Erythroblast (primary cell): ENCODE results near the gene KIF17.

Source experiments
- DNase-seq, 2 experiments: peaks; one replicate each; lab custom pipeline; 2025; lab: John Stamatoyannopoulos, UW
- GATA1 ChIP-seq: IDR thresholded peaks from 2 replicates; pipeline ENCODE4 v1.6.1; 2011; ENCODE audit warnings: low read depth, mild to moderate bottlenecking, control low read depth, low read length, moderate library complexity
- POLR2A ChIP-seq: IDR thresholded peaks from 2 replicates; pipeline ENCODE4 v1.6.1; 2011; ENCODE audit warnings: mild to moderate bottlenecking, low read length

Gene KIF17

DNA sequence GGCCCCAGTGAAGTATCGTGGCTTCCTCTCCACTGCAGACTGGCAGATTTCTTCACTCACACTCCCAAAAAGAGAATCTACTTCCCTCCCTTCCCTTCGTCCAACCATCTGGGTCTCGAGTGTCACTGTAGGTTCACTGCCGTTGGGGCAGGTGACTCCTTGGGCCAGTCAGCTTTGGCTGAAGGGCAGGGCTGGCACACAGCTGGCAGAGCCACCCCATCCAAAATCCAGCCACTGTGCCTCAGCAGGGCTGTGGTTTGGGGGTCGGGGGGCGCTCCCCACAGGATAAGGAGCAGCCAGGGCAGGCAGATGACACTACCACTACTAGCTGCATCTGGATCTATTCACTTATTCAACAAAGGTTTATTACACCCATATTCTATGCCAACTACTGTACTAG lies 74.7 kb downstream of the KIF17 start:
- no peak for TF ChIP-seq POLR2A
- TF ChIP-seq GATA1, result no peak
- DNase-seq, result no peak

DNA sequence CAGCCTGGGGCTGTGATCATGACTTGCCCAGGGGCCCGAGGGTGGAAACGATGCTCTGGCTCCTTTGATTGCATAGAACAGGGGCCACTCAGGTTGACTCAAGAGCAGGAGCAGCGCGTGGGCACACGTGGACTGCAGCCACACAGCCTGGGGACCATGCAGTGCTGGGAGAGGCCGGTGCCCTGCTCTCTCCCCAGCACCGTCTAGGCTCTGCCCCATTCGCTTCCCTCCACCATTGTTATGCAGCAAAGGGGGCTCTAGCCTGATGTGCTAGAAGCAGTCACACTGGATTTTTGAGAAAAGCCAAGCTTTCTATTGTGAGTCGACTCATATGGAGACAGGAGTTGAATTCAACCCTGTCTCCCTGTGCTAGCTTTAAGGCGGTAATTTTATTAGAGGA lies 75.8 kb downstream of the KIF17 start:
- DNase-seq, result no peak
- no peak for TF ChIP-seq GATA1
- no peak for TF ChIP-seq POLR2A

DNA sequence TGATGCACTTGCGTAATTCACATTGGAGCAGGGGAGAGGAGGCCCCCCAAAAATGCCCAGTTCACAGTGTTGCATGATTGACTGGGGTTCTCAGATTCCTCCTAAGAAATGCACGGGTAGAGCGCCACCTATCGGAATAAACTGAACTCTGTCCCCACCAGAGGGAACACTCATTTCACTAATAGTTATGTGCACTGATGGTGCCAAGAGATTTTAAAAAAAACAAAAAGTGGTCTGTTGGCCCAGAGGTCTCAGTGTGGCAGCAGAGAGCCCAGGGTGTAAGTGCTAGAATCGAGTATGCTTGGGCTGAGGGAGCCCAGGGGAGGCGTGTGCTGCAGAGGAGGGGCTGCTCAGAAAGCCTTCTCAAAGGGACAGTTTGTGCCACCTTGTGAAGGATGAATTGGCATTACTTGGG lies 77.6 kb downstream of the KIF17 start:
- DNase-seq, result peak; percentile 66 to 80
- TF ChIP-seq GATA1 (no peak), POLR2A (no peak)

DNA sequence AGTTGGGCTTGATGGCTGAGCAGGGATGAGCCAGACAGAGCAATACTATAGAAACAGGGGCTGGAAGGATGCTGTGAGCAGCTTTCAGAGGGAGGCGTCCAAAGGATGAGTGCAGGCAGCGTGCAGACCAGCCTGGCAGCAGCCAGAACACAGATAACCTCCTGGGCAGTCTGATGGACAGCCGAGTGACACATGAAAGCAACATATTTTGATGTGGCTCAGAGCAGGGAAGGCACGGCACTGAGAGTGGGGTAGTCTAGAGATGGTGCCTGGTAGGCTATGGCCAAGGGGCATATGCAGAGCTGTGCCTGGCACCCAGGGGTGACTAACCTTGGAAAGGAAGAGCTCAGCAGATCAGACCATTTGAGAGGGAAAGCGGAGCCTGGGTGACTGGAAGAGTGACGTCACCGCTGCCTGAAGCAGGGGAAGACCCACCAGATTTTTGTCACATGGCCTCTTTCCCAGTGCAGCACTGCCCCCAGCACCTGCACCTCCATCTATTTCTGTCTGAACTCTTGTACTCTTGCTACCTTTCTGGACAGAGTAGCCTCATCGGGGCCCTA lies 80.9 kb downstream of the KIF17 start:
- DNase-seq, result no peak
- no peak for TF ChIP-seq GATA1
- TF ChIP-seq POLR2A, result no peak

DNA sequence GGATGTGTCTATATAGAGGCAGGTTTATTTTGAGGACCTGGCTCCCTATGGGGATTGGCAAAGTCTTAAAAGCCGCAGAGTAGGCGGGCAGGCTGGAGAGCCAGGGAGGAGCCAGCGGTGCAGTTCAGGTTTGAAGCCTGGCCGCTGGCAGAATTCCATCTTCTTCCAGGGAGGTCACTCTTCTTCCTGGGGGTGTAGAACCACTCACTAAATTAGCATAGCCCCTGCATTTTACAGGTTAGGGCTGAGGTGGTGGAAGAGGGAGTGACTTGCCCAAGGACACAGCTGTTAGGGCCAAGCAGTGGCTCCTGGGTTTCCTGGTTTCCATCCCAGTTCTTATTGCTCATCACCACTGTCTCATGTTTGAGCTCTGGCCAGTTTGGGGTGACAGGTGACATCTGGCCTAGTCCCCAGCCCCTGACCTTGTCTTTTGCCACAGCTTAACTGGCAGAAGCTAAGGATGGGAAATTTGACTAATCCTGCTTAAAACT lies 83.2 kb downstream of the KIF17 start:
- DNase-seq, result peak; percentile 46 to 56
- TF ChIP-seq POLR2A, result no peak
- no peak for TF ChIP-seq GATA1

DNA sequence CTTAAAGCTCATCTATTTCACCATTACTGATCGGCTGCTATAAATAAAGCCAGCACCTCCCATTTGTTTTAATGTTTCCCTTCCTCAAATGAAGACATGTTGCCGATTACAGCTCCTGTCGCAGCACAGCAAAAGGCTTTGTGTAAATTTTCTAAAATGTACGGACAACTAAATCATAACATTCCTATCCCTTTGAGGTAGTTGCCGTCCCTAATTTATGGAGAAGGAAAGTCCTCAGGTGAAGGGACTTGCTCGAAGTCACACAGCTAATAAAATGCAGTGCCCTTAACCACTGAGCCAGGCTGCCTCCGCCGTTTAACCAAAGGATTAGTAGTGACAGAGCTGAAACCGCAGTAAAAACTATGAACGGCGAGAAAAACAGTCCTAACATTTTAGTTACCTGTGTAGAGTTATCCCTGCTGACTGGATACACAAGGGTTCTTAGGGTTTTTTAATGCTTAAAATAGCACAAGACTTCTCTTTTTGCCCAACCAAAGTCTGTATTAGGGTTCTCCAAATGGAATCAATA lies 83.7 kb downstream of the KIF17 start:
- no peak for DNase-seq
- TF ChIP-seq POLR2A, result no peak

DNA sequence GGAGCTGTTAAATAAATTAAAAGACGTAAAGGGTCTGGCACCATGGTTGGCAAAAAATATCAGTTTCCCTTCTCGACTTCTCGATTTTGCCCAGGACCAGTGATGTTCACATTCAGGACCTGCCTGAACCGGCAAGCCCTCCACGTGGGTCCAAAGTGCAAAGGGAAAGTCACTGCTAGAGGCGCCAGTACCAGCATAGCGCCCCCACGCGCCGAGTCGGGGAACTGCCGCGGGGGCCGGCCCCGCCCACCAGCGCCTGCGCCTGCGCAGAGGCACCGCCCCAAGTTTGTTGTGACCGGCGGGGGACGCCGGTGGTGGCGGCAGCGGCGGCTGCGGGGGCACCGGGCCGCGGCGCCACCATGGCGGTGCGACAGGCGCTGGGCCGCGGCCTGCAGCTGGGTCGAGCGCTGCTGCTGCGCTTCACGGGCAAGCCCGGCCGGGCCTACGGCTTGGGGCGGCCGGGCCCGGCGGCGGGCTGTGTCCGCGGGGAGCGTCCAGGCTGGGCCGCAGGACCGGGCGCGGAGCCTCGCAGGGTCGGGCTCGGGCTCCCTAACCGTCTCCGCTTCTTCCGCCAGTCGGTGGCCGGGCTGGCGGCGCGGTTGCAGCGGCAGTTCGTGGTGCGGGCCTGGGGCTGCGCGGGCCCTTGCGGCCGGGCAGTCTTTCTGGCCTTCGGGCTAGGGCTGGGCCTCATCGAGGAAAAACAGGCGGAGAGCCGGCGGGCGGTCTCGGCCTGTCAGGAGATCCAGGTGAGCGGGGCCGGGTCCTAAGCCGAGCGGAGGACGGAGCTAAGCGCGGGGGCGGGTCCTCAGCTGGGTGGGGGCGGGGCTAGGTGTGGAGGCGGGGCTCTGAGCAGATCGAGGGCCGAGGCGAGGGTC lies 84.4 kb downstream of the KIF17 start, which contains the start of gene PINK1:
PINK1 (plus strand) TSS at position 269 of the 875 bp plus-strand sequence; CDS start at position 360, 91 bp downstream.
- TF ChIP-seq GATA1, result no peak
- peak; percentile 81 for TF ChIP-seq POLR2A
- peak; percentile 86 to 92 for DNase-seq

DNA sequence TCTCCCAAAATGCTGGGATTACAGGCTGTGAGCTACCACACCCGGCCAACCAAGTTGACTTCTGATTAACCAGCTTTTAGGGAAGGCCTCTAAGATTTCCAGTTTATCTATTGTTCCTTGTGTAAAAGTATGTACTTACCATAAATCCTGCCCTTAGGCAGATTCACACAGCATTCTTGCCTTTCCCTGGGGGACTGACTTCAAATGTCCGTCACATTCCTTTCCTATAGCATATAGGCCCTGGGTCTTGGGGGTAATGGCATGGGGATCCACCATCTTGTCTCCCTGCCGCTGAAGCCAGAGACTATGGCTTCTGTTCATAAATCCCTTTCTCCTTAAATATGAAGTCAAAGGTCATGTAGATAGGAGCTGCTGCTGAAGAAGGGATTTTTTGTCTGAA lies 85.4 kb downstream of the KIF17 start:
- TF ChIP-seq GATA1, result no peak
- TF ChIP-seq POLR2A, result no peak

DNA sequence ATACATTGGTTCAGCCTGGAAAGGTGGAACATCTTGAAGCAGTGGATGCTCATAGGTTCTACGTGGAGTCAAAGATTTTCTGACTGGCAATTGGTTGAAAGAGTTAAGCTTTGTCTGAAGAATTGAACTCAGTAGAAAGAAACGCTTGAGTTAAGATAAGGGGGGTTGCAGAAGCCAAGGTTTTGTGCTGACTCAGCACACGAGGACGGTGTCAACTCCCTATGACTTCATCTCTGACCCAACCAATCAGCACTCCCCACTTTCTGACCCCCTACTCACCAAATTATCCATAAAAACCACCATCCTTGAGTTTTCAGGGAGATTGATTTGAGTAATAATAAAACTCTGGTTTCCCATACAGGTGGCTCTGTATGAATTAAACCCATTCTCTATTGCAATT lies 87.1 kb downstream of the KIF17 start:
- peak; percentile 24 to 52 for DNase-seq
- TF ChIP-seq GATA1 (no peak), POLR2A (no peak)

More for the DNA sequence above, 85.4 kb downstream of the KIF17 start:
- DNase-seq, result no peak

DNA sequence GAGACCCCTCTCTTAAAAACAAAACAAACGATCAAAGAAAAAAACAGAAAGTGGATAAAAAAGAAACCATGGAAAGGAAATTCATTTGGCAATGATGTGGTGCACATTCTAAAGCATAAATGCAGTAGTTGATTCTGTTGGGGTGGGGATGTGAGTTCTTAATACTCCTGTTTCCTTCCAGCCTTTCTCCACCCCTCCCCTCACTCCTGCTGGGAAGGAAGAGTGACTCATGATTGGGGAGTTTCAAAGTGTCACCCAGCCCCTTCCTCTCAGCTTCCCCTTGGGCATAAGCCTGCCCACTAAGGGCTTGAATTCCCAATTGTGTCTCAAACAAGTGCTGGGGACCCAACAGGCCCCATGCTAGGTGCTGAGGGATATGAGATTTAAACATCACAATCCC lies 91.3 kb downstream of the KIF17 start:
- TF ChIP-seq GATA1 (no peak), POLR2A (no peak)
- DNase-seq, result no peak

DNA sequence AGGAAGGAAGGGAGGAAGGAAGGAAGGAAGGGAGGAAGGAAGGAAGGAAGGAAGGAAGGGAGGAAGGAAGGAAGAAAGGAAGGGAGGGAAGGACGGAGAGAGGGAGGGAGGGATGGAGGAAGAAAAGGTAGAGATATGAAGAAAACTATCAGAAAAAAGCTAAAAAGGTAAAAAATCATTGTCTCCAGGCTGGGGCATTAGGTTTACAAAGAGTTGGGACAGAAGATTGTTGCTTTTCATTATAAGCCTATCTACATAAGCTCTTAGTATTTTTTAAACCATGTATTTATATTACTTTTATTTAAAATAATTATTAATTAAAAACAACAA lies 91.7 kb downstream of the KIF17 start:
- DNase-seq, result no peak
- no peak for TF ChIP-seq GATA1
- no peak for TF ChIP-seq POLR2A

DNA sequence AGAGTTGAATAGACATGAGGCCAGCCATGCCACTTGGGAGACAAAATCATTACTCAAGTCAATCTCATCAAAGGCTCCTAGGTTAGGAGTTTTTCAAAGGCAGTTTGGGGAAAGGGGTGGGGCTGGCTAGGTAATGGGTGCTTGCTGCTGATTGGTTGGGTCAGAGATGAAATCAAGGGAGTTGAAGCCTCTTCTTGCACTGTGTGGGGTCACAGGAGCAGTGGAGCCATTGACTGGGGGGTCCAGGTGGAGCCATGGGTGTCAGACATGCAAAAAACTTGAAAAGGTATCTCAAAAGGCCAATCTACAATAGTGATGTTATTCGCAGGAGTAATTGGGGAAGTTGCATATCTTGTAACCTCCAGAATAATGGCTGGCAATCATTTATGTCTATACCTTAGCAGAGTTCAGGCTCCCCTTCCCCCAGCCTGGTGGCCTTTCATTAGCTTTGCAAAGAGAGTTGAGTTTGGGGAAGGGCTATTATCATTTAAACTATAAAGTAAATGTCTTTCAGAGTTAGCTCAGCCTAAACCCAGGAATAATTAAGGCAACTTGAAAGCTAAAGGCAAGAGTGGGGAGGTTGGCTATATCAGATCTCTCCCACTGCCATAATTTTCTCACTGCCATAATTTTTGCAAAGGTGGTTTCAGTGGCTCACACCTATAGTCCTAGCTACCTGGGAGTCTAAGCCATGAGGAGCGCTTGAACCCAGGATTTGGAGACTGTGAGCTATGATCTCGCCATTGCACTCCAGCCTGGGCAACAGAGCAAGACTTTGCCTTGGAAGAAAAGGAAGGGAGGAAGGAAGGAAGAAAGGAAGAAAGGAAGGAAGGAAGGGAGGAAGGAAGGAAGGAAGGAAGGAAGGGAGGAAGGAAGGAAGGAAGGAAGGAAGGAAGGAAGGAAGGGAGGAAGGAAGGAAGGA lies 92.4 kb downstream of the KIF17 start:
- TF ChIP-seq GATA1, result no peak
- TF ChIP-seq POLR2A, result no peak
- DNase-seq, result no peak

DNA sequence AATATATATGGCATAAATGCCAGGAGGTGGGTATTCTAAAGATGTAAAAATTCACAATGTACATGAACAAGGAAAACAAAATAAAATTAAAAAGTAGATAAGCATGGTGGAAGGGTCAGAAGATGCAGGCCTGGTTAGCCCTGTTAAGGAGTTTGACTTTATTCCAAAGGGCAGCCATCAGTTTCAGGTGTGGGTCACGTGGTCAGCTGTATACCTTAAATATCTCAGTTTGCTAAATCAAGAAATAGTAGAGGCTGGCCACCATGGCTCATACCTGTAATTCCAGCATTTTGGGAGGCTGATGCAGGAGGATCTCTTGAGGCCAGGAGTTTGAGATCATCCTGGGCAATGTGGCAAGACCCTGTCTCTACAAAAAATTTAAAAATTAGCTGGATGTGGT lies 93.1 kb downstream of the KIF17 start:
- TF ChIP-seq POLR2A (no peak), GATA1 (no peak)
- DNase-seq, result no peak

DNA sequence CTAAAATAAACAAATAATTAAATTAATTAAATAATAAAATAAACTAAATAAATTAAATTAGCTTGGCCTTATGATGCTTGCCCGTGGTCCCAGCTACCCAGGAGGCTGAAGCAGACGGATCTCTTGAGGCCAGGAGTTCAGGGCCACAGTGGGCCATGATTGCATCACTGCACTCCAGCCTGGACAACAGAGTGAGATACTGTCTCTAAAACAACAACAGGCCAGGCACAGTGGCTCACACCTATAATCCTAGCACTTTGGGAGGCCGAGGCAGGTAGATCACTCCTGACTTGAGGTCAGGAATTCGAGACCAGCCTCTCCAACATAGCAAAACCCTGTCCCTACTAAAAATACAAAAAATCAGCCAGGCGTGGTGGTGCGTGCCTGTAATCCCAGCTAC lies 96.8 kb downstream of the KIF17 start:
- TF ChIP-seq POLR2A (no peak), GATA1 (no peak)

More for the DNA sequence above, 96.8 kb downstream of the KIF17 start:
- DNase-seq, result no peak
